Measurements from ENCODE around the gene SEC11A. TPM values are rescaled to one million over a fixed set of nuclear protein-coding genes. Genes with fewer than 3 reads are reported as not detected.
"Not testable (repeated sequence)": the region's sequence is repeated elsewhere in the genome, so short reads cannot be mapped to it uniquely, and the experiment has no call there.

The SEC11A gene
- total RNA-seq, 1 donor = 292 TPM

- no peak for DNase-seq (ENCODE audit: low read depth)
- H3K4me3 ChIP-seq (ENCODE audit: low read depth, low read length) = no peak overlapping the region
- no peak for TF ChIP-seq CTCF (IDR thresholded peaks at IDR 0.05; ENCODE audit: insufficient read depth, low read length)
These were observed 44.3 kb upstream of the SEC11A start for GRCh38 chr15:84760219-84760618.

- TF ChIP-seq CTCF (IDR thresholded peaks at IDR 0.05; ENCODE audit: insufficient read depth, low read length) = no peak
- no peak overlapping the region for H3K4me3 ChIP-seq (ENCODE audit: low read depth, low read length)
- no peak for DNase-seq (ENCODE audit: low read depth)
These were observed 43.1 kb upstream of the SEC11A start for GRCh38 chr15:84759018-84759417.

- TF ChIP-seq CTCF (IDR thresholded peaks at IDR 0.05; ENCODE audit: insufficient read depth, low read length) = no peak
- H3K4me3 ChIP-seq (ENCODE audit: low read depth, low read length) = no peak overlapping the region
- DNase-seq (ENCODE audit: low read depth) = no peak
These were observed 40.0 kb upstream of the SEC11A start for GRCh38 chr15:84755736-84756527.

- not testable (repeated sequence) for H3K4me3 ChIP-seq (ENCODE audit: low read depth, low read length); DNase-seq (ENCODE audit: low read depth)
These were observed 39.0 kb upstream of the SEC11A start for GRCh38 chr15:84754889-84755288.

DNA sequence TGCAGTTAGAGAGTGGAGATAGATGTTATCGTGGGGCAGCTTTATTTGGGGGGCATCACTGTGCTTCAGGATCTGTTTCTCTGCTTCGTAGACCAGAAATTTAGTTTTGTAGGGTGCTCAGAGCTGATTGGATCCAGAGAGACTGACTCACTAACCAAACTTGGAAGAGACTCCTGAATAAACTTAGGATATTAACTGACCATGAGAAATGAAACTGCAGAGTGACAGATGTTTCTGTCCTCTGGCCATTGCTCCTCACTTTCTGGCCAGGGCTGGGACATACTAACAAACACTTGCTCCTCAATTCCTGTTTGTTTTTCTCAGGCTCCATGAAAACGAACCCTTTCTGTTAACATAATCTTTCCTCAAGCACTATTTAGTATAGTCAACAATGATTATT, 36.8 kb upstream of the SEC11A start:
- TF ChIP-seq CTCF (IDR thresholded peaks at IDR 0.05; ENCODE audit: insufficient read depth, low read length) = no peak
- peak; percentile 31 for DNase-seq (ENCODE audit: low read depth)
- H3K4me3 ChIP-seq (ENCODE audit: low read depth, low read length) = no peak overlapping the region

- TF ChIP-seq CTCF (IDR thresholded peaks at IDR 0.05; ENCODE audit: insufficient read depth, low read length) = no peak
- H3K4me3 ChIP-seq (ENCODE audit: low read depth, low read length) = no peak overlapping the region
- DNase-seq (ENCODE audit: low read depth) = no peak
These were observed 36.3 kb upstream of the SEC11A start for GRCh38 chr15:84752195-84752594.

DNA sequence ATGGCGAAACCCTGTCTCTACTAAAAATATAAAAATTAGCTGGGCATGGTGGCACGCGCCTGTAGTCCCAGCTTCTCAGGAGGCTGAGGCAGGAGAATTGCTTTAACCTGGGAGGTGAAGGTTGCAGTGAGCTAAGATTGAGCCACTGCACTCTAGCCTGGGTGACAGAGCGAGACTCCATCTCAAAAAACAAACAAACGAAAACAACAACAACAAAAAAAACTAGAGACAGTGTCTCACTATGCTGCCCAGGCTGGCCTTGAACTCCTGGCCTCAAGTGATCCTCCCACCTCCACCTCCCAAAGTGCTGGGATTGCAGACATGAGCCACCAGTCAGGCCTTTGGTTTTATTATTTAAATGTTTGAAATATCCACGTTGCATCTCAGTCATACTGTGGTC, 35.8 kb upstream of the SEC11A start:
- DNase-seq (ENCODE audit: low read depth); H3K4me3 ChIP-seq (ENCODE audit: low read depth, low read length): not testable (repeated sequence)

DNA sequence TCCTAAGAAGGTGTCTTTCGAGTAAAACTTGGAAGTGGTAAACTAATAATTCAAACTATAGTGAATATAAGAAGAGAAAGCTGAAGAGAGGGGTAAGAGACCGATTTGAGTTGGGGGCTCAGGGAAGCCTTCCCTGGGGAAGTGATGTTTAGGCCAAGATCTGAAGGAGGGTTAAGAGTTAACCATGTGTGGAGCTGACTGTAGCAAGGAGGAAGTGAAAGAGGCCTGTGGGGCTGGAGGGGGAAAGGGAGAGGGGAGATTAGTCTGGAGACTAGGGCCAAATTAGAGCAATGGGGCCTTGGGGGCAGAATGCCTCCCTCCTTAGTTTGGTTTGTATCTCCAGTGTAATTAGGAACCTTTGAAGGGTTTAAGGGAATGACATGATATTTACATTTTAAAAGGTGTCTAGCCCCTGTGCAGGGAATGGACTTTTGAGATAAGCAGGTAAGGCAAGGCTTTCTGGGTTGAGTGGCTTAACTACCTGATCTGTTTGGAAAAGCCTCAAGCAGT, 34.7 kb upstream of the SEC11A start:
- H3K4me3 ChIP-seq (ENCODE audit: low read depth, low read length) = peak overlapping the region; percentile 40
- TF ChIP-seq CTCF (IDR thresholded peaks at IDR 0.05; ENCODE audit: insufficient read depth, low read length) = no peak
- no peak for DNase-seq (ENCODE audit: low read depth)

Data from fibroblast of the aortic adventitia (primary cell).